SK-N-SH (cell line): ENCODE measurements around the gene DNAH10. TPM values are rescaled to one million over a fixed set of nuclear protein-coding genes. Genes with fewer than 3 reads are reported as not detected.

Source experiments
- CTCF ChIA-PET: fragments of 300-600, 350-600 bp; formaldehyde crosslinking; extraction: SDS; loops from one replicate; lab custom pipeline; 2021; lab: Yijun Ruan, JAX
- POLR2A ChIA-PET: fragments of 350-600 bp; sonication (Branson Sonifier 250); formaldehyde crosslinking; extraction: SDS; loops from one replicate; lab custom pipeline; 2020; ENCODE audit warnings: antibody characterized with exemption, inconsistent platforms; lab: Yijun Ruan, JAX
- DNase-seq: peaks from one replicate; pipeline ENCODE4 v3.0.0; 2012
- H2AFZ ChIP-seq: fragments of 200-600 bp; sonication (generic); 2 replicates; pipeline ENCODE4 v1.8.1; 2016; ENCODE audit warnings: antibody characterized with exemption, mild to moderate bottlenecking, low read depth
- H3F3A ChIP-seq: fragments of 200-600 bp; sonication (generic); replicated peaks from 2 replicates; pipeline ENCODE3; 2016; ENCODE audit warnings: antibody characterized with exemption, mild to moderate bottlenecking; ENCODE audit not compliant: insufficient read depth
- H3K27ac ChIP-seq, 2 experiments: fragments of 200-500 bp in 1 of 2; fragments of 200-600 bp in 1 of 2; sonication (Bioruptor generic) in 1 of 2; sonication (generic), shearing (Covaris generic) in 1 of 2; 2 replicates each; pipeline versions ENCODE4 v1.5.1 to v1.6.1; 2014 to 2016; ENCODE audit warnings: low read depth in 2 of 2, inconsistent platforms in 1 of 2, low read length in 1 of 2, mild to moderate bottlenecking in 1 of 2, mixed read lengths in 1 of 2
- H3K27me3 ChIP-seq: fragments of 200-600 bp; sonication (generic), shearing (Covaris generic); 2 replicates; pipeline ENCODE4 v1.6.1; 2016; ENCODE audit warnings: mixed run types; ENCODE audit not compliant: insufficient read depth
- H3K36me3 ChIP-seq, 2 experiments: fragments of 200-500 bp in 1 of 2; fragments of 200-600 bp in 1 of 2; sonication (Bioruptor generic) in 1 of 2; sonication (generic) in 1 of 2; replicated peaks in 1 of 2; 2 replicates each; pipeline versions ENCODE3 to v1.5.1; 2014 to 2016; ENCODE audit warnings: low read length in 1 of 2, mild to moderate bottlenecking in 1 of 2; ENCODE audit not compliant: insufficient read depth in 2 of 2, control insufficient read depth in 1 of 2
- H3K4me1 ChIP-seq, 2 experiments: fragments of 200-500 bp in 1 of 2; fragments of 200-600 bp in 1 of 2; sonication (Bioruptor generic) in 1 of 2; sonication (generic), shearing (Covaris generic) in 1 of 2; 2 replicates each; pipeline versions ENCODE4 v1.5.1 to v1.6.1; 2014 to 2016; ENCODE audit warnings: low read depth in 1 of 2, low read length in 1 of 2, mixed run types in 1 of 2; ENCODE audit not compliant: insufficient read depth in 2 of 2, control insufficient read depth in 1 of 2
- H3K4me2 ChIP-seq: fragments of 200-600 bp; sonication (generic), shearing (Covaris generic); 2 replicates; pipeline ENCODE4 v1.6.1; 2017; ENCODE audit warnings: mixed run types
- H3K4me3 ChIP-seq, 2 experiments: fragments of 200-500 bp in 1 of 2; fragments of 200-600 bp in 1 of 2; sonication (Bioruptor generic) in 1 of 2; sonication (generic), shearing (Covaris generic) in 1 of 2; 2 replicates each; pipeline versions ENCODE4 v1.5.1 to v1.8.1; 2014 to 2016; ENCODE audit warnings: low read depth in 2 of 2, inconsistent platforms in 1 of 2, low read length in 1 of 2, mild to moderate bottlenecking in 1 of 2, mixed read lengths in 1 of 2, moderate library complexity in 1 of 2
- H3K79me2 ChIP-seq: fragments of 200-600 bp; sonication (generic); 2 replicates; pipeline ENCODE4 v1.8.1; 2017; ENCODE audit warnings: mild to moderate bottlenecking; ENCODE audit not compliant: insufficient read depth
- H3K9ac ChIP-seq: fragments of 200-600 bp; sonication (generic); 2 replicates; pipeline ENCODE4 v1.6.1; 2017; ENCODE audit warnings: mixed run types
- H3K9me2 ChIP-seq: fragments of 200-600 bp; sonication (generic); 2 replicates; pipeline ENCODE4 v1.6.1; 2017; ENCODE audit warnings: mixed run types
- H3K9me3 ChIP-seq: fragments of 200-600 bp; sonication (generic); 2 replicates; pipeline ENCODE4 v1.6.1; 2017; ENCODE audit warnings: mixed run types, mild to moderate bottlenecking, moderate library complexity
- H4K20me1 ChIP-seq: fragments of 200-600 bp; sonication (generic); 2 replicates; pipeline ENCODE4 v1.6.1; 2017; ENCODE audit warnings: mild to moderate bottlenecking, mixed run types; ENCODE audit not compliant: insufficient read depth
- CHD2 ChIP-seq: fragments of 150-350 bp; IDR thresholded peaks from 2 replicates; pipeline ENCODE4 v1.6.1; 2018; ENCODE audit warnings: low read length; ENCODE audit not compliant: partially characterized antibody
- EP300 ChIP-seq, 2 experiments: IDR thresholded peaks; 2 replicates each; pipeline versions ENCODE4 v1.4.0 to v1.6.1; 2012; ENCODE audit warnings: borderline replicate concordance in 1 of 2, low read depth in 1 of 2, low read length in 1 of 2
- EZH2phosphoT487 ChIP-seq: fragments of 200-600 bp; sonication (generic); IDR thresholded peaks from 2 replicates; pipeline ENCODE4 v1.6.1; 2017; ENCODE audit warnings: low read depth, mixed run types, mild to moderate bottlenecking, antibody characterized with exemption, moderate library complexity, borderline replicate concordance
- FOSL2 ChIP-seq: IDR thresholded peaks from 2 replicates; pipeline ENCODE4 v1.4.0; 2012; ENCODE audit warnings: low read depth, mild to moderate bottlenecking, moderate library complexity, borderline replicate concordance
- FOXJ3 ChIP-seq: sonication (generic); formaldehyde crosslinking; IDR thresholded peaks from 2 replicates; pipeline ENCODE4 v1.5.1; 2020; ENCODE audit warnings: mild to moderate bottlenecking, missing genetic modification reagents
- FOXM1 ChIP-seq: IDR thresholded peaks from 2 replicates; pipeline ENCODE4 v1.4.0; 2012; ENCODE audit warnings: low read depth, mild to moderate bottlenecking
- GABPA ChIP-seq: IDR thresholded peaks from 2 replicates; pipeline ENCODE4 v1.4.0; 2012; ENCODE audit warnings: low read depth, mild to moderate bottlenecking
- GATA2 ChIP-seq: sonication (generic); formaldehyde crosslinking; IDR thresholded peaks from 2 replicates; pipeline ENCODE4 v1.5.0; 2020; ENCODE audit warnings: mild to moderate bottlenecking, missing genetic modification reagents
- IRF3 ChIP-seq: fragments of 150-350 bp; IDR thresholded peaks from 2 replicates; pipeline ENCODE4 v1.6.1; 2016; ENCODE audit warnings: mild to moderate bottlenecking, low read depth, low read length
- MXI1 ChIP-seq: IDR thresholded peaks from 2 replicates; pipeline ENCODE4 v1.6.1; 2012; ENCODE audit warnings: mild to moderate bottlenecking, low read depth, low read length, improper control_type of control experiment
- RAD21 ChIP-seq: IDR thresholded peaks from 2 replicates; pipeline ENCODE4 v1.6.1; 2012; ENCODE audit warnings: mild to moderate bottlenecking, low read length
- REST ChIP-seq: IDR thresholded peaks from 2 replicates; pipeline ENCODE4 v1.6.1; 2012; ENCODE audit warnings: mild to moderate bottlenecking, low read depth, low read length, moderate library complexity
- SMC3 ChIP-seq: IDR thresholded peaks from 2 replicates; pipeline ENCODE4 v1.6.1; 2012; ENCODE audit warnings: low read depth, low read length, improper control_type of control experiment
- TAF1 ChIP-seq: IDR thresholded peaks from 2 replicates; pipeline ENCODE4 v1.6.1; 2012; ENCODE audit warnings: low read depth, mild to moderate bottlenecking, low read length, moderate library complexity, borderline replicate concordance
- TCF12 ChIP-seq: IDR thresholded peaks from 2 replicates; pipeline ENCODE4 v1.4.0; 2012
- TEAD4 ChIP-seq: IDR thresholded peaks from 2 replicates; pipeline ENCODE4 v1.4.0; 2012; ENCODE audit warnings: mild to moderate bottlenecking, borderline replicate concordance; ENCODE audit not compliant: insufficient read depth
- YY1 ChIP-seq: IDR thresholded peaks from 2 replicates; pipeline ENCODE4 v1.4.0; 2012; ENCODE audit warnings: low read depth, mild to moderate bottlenecking
- WGBS: methylation state at CpG from one replicate; pipeline ENCODE4 v1.1.6; 2017; ENCODE audit warnings: low lambda C conversion rate; 5-methylcytosine and 5-hydroxymethylcytosine counted together
- polyA plus RNA-seq, 3 experiments: library from polyadenylated mRNA; depleted of rRNA; stranded (reverse); fragments of >200 nt; gene quantifications; 2 replicates each; pipeline ENCODE4 v1.2.3, GENCODE V29; 2012
- TF ChIP-seq, protein P1 (sequence below): fragments of 200-600 bp; sonication (generic); IDR thresholded peaks from 2 replicates; pipeline ENCODE4 v1.6.1; 2017; ENCODE audit warnings: antibody characterized with exemption, mild to moderate bottlenecking, moderate library complexity
- TF ChIP-seq, protein P2 (sequence below): IDR thresholded peaks from 2 replicates; pipeline ENCODE4 v1.4.0; 2012; ENCODE audit warnings: low read depth
- TF ChIP-seq, protein P3 (sequence below): IDR thresholded peaks from 2 replicates; pipeline ENCODE4 v1.4.0; 2012; ENCODE audit warnings: low read depth, borderline replicate concordance

Gene DNAH10
- polyA plus RNA-seq, 1 of the 3 experiments (the other 2 are of a cell fraction) = 0.13 TPM

DNA sequence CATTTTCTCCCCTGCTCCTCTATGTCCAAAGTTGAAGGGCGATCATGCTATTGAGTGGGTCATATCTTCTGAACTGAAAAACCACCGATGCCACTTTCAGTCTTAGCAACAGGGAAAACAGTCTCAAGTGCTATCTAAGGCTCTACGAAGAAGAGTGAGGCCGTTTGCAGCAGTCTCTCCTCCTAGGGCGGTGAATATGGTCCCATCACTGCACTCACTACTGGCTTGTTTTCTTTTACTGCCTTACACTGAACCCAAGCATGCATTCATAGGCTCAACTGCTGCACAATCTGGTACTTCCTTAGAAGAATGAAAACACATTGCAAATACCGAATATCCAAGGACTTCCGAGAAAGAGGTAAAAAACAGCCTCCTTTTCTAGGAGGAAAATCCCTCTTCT is 92.1 kb downstream of the DNAH10 start:
- no peak overlapping the region for H2AFZ ChIP-seq
- H3K27me3 ChIP-seq = no peaks in the 10 kb centered on the region; the same call in 1 of the 2 replicates
- no peaks in the 10 kb centered on the region for H4K20me1 ChIP-seq
- WGBS = 42% methylated on average over 7 of the region's 7 CpGs
- 0 out of 4 replicates have a peak overlapping the region, but pooled peaks of 1 of the 2 experiments have one; percentile 26 for H3K4me3 ChIP-seq
- H3K27ac ChIP-seq = no peak overlapping the region
- H3K9ac ChIP-seq = no peak overlapping the region
- H3F3A ChIP-seq = no peaks in the 10 kb centered on the region
- CTCF ChIA-PET = interaction anchor here (0.5 kb wide), 1 partner anchor 667 kb away, joined by 4 read pairs; no protein-coding TSS in a partner anchor
- H3K4me2 ChIP-seq = no peak overlapping the region
- H3K9me2 ChIP-seq = no peaks in the 10 kb centered on the region
- POLR2A ChIA-PET = no interaction called here
- TF ChIP-seq FOSL2 = no peak
- TF ChIP-seq, protein P1, sequence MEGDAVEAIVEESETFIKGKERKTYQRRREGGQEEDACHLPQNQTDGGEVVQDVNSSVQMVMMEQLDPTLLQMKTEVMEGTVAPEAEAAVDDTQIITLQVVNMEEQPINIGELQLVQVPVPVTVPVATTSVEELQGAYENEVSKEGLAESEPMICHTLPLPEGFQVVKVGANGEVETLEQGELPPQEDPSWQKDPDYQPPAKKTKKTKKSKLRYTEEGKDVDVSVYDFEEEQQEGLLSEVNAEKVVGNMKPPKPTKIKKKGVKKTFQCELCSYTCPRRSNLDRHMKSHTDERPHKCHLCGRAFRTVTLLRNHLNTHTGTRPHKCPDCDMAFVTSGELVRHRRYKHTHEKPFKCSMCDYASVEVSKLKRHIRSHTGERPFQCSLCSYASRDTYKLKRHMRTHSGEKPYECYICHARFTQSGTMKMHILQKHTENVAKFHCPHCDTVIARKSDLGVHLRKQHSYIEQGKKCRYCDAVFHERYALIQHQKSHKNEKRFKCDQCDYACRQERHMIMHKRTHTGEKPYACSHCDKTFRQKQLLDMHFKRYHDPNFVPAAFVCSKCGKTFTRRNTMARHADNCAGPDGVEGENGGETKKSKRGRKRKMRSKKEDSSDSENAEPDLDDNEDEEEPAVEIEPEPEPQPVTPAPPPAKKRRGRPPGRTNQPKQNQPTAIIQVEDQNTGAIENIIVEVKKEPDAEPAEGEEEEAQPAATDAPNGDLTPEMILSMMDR = no peak
- TF ChIP-seq IRF3 = no peak
- TF ChIP-seq, protein P2, sequence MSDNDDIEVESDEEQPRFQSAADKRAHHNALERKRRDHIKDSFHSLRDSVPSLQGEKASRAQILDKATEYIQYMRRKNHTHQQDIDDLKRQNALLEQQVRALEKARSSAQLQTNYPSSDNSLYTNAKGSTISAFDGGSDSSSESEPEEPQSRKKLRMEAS = no peak
- no peak for TF ChIP-seq TAF1
- no peak for TF ChIP-seq TEAD4
- no peak for TF ChIP-seq CHD2
- TF ChIP-seq REST = no peak
- TF ChIP-seq TCF12 = no peak
- no peak for TF ChIP-seq FOXJ3 (CRISPR knock-in tag)
- no peak for TF ChIP-seq EZH2phosphoT487
- TF ChIP-seq, protein P3, sequence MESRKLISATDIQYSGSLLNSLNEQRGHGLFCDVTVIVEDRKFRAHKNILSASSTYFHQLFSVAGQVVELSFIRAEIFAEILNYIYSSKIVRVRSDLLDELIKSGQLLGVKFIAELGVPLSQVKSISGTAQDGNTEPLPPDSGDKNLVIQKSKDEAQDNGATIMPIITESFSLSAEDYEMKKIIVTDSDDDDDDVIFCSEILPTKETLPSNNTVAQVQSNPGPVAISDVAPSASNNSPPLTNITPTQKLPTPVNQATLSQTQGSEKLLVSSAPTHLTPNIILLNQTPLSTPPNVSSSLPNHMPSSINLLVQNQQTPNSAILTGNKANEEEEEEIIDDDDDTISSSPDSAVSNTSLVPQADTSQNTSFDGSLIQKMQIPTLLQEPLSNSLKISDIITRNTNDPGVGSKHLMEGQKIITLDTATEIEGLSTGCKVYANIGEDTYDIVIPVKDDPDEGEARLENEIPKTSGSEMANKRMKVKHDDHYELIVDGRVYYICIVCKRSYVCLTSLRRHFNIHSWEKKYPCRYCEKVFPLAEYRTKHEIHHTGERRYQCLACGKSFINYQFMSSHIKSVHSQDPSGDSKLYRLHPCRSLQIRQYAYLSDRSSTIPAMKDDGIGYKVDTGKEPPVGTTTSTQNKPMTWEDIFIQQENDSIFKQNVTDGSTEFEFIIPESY = no peak
- TF ChIP-seq FOXM1 = no peak
- no peak for TF ChIP-seq GATA2
- no peak for TF ChIP-seq GABPA
- no peak for TF ChIP-seq MXI1
- TF ChIP-seq SMC3 = no peak
- no peak for TF ChIP-seq RAD21
- no peak for TF ChIP-seq YY1
- no peak for TF ChIP-seq EP300 (IDR thresholded peaks at IDR 0.05; ENCODE audit: borderline replicate concordance in 1 of 2, low read depth in 1 of 2, low read length in 1 of 2)
- TF ChIP-seq, all 33 proteins: peak for 0
- H3K9me3 ChIP-seq = no peaks in the 10 kb centered on the region
- H3K36me3 ChIP-seq = no peaks in the 10 kb centered on the region
- H3K4me1 ChIP-seq = no peaks in the 10 kb centered on the region
- DNase-seq = no peak
- H3K79me2 ChIP-seq = no peaks in the 10 kb centered on the region
